Body of pancreas (tissue), 4 donors: ENCODE measurements around the gene ZNF334.

Source experiments
- POLR2A ChIP-seq, 3 donors: fragments of 450-650 bp; IDR thresholded peaks; one replicate each; pipeline ENCODE4 v1.6.1; 2016; ENCODE audit warnings: antibody characterized with exemption in 3 of 3, mild to moderate bottlenecking in 2 of 3
- TF ChIP-seq, protein P1 (sequence below), 7 experiments: fragments of 450-650 bp in 4 of 7; fragments of 200-600 bp in 3 of 7; sonication (generic) in 3 of 7; IDR thresholded peaks; one replicate each; pipeline ENCODE4 v1.5.1; 2016 to 2019; ENCODE audit warnings: antibody characterized with exemption in 7 of 7

DNA sequence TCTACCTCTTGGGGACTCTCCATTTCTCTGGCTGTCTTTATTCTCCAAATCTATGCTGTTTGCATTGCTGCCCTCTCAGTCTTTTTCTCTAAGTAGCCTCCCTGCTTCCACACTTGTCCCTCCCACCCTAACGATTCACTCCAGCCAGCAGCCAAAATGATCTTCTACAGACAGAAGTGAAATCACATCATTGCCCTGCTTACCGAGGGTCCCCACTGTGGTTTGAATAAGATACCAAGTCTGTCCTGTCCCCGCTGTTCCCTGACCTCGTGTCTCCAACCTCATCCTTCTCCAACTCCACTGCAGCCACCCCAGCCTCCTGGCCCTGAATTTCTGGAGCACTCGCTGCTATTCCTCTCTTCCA lies 48.6 kb upstream of the ZNF334 start:
- TF ChIP-seq, protein P1, sequence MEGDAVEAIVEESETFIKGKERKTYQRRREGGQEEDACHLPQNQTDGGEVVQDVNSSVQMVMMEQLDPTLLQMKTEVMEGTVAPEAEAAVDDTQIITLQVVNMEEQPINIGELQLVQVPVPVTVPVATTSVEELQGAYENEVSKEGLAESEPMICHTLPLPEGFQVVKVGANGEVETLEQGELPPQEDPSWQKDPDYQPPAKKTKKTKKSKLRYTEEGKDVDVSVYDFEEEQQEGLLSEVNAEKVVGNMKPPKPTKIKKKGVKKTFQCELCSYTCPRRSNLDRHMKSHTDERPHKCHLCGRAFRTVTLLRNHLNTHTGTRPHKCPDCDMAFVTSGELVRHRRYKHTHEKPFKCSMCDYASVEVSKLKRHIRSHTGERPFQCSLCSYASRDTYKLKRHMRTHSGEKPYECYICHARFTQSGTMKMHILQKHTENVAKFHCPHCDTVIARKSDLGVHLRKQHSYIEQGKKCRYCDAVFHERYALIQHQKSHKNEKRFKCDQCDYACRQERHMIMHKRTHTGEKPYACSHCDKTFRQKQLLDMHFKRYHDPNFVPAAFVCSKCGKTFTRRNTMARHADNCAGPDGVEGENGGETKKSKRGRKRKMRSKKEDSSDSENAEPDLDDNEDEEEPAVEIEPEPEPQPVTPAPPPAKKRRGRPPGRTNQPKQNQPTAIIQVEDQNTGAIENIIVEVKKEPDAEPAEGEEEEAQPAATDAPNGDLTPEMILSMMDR (IDR thresholded peaks at IDR 0.05), result no peak
- no peak for TF ChIP-seq POLR2A (IDR thresholded peaks at IDR 0.05)
